Smooth muscle cell of the umbilical artery (primary cell): ENCODE data around the gene UNC93A. TPM values are rescaled to one million over a fixed set of nuclear protein-coding genes. Genes with fewer than 3 reads are reported as not detected.

Experiments
- total RNA-seq: library from RNA; depleted of rRNA; stranded (reverse); fragments of >200 nt; gene quantifications from 2 replicates; pipeline ENCODE4 v1.2.3, GENCODE V29; 2014

The UNC93A gene
- not detected in 2 replicates for total RNA-seq

GRCh38 chr6:167290786-167291622 lies at the start of gene UNC93A:
TSS of gene UNC93A (plus strand) at chr6:167291315. CDS start at chr6:167291490, 175 bp downstream.

Other genes starting within 250 kb of the UNC93A start
- gene CCR6, start 168.2 kb upstream of the UNC93A start, total RNA-seq, result not detected in 2 replicates
- gene GPR31, start 133.3 kb upstream of the UNC93A start, total RNA-seq, result not detected in 2 replicates
- gene TTLL2, start 33.8 kb downstream of the UNC93A start, total RNA-seq, result not detected in 2 replicates